ENCODE data around the gene PCYT2.

- TF ChIP-seq CTCF (tag by site-specific recombination; IDR thresholded peaks at IDR 0.05) (no peak), ZNF416 (tag by site-specific recombination; IDR thresholded peaks at IDR 0.05) (no peak), ZNF274 (IDR thresholded peaks at IDR 0.05; ENCODE audit: low read length) (no peak), ZNF274 (tag by site-specific recombination; IDR thresholded peaks at IDR 0.05; ENCODE audit: borderline replicate concordance) (no peak)
Observed at GRCh38 chr17:81898885-81899284, 12.3 kb downstream of the PCYT2 start.

All from HEK293 (cell line).